BJ (cell line): ENCODE measurements around the gene TPPP3. TPM values are rescaled to one million over a fixed set of nuclear protein-coding genes. Genes with fewer than 3 reads are reported as not detected.

Experiments used
- CTCF ChIA-PET: fragments of 350-600 bp; formaldehyde crosslinking; extraction: SDS; loops from one replicate; lab custom pipeline; 2021; ENCODE audit warnings: antibody characterized with exemption, inconsistent platforms; lab: Yijun Ruan, JAX
- POLR2A ChIA-PET: fragments of 300-600 bp; sonication (Branson Sonifier 250); formaldehyde crosslinking; extraction: SDS; loops from one replicate; lab custom pipeline; 2021; ENCODE audit warnings: antibody characterized with exemption; lab: Charles Lee
- DNase-seq: peaks from one replicate; pipeline ENCODE4 v3.0.0-alpha.2; 2011; ENCODE audit warnings: low read depth
- H3K27me3 ChIP-seq: 2 replicates; pipeline ENCODE4 v1.6.0; 2011; ENCODE audit warnings: low read length; ENCODE audit not compliant: control insufficient read depth, insufficient read depth
- H3K36me3 ChIP-seq: 2 replicates; pipeline ENCODE4 v1.5.1; 2011; ENCODE audit warnings: low read length; ENCODE audit not compliant: control insufficient read depth, insufficient read depth
- H3K4me3 ChIP-seq: 2 replicates; pipeline ENCODE4 v1.5.1; 2011; ENCODE audit warnings: low read depth, mild to moderate bottlenecking, control low read depth, low read length
- polyA plus RNA-seq: library from polyadenylated mRNA; depleted of rRNA; stranded (reverse); fragments of >200 nt; gene quantifications from 2 replicates; pipeline ENCODE4 v1.2.3, GENCODE V29; 2011
- TF ChIP-seq, protein P1 (sequence below): IDR thresholded peaks from 2 replicates; pipeline ENCODE4 v1.5.1; 2011; ENCODE audit warnings: low read depth, mild to moderate bottlenecking, control low read depth, inconsistent platforms, low read length, moderate library complexity; ENCODE audit not compliant: insufficient read depth

The TPPP3 gene
- polyA plus RNA-seq, 1 experiment, result 0.64 TPM

DNA sequence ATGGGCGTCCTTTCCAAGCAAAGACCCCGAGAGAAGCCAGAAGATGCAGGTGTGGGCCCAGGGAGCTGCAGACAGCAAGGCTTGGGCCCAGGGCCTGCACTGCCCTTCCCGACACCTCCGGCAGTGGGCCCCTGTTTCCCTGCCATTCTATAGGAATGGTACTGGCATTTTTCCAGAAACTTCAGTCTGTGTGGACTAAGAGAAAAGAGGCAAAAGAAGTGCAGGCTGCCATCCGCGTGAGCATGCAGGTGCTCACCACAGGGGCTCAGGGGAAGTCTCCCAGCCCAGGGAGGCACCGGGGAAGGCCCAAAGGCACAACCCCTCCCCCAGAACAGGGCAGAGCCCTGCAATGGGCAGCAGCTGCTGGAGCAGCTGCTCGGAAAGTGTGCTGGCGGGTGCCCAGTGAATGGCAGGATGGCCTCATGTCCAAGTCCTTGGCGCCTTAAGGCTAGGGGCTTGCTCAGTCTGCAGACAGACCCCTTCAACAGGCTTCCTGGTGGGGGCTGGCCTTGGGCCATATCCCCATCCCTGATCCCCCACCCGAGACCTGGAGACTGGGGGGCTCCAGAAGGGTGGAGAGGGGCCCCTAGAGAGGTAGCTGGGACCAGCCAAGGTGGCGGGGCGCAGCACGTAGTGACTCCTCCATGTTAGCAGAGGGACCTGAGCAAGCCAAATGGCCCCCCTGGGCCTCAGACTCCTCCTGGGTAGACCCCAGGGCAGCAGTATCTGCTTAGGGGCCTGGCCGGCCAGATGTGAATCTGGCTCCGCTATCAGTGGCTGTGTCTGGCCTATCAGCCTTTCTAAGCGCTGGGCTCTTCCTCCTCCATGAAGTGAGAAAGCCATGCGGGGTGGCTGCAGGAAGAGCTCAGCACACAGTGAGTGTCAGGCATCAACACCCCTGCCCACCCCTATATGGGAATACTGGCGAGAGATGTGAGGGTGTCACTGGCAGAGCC is 6.7 kb upstream of the TPPP3 start:
- TF ChIP-seq, protein P1, sequence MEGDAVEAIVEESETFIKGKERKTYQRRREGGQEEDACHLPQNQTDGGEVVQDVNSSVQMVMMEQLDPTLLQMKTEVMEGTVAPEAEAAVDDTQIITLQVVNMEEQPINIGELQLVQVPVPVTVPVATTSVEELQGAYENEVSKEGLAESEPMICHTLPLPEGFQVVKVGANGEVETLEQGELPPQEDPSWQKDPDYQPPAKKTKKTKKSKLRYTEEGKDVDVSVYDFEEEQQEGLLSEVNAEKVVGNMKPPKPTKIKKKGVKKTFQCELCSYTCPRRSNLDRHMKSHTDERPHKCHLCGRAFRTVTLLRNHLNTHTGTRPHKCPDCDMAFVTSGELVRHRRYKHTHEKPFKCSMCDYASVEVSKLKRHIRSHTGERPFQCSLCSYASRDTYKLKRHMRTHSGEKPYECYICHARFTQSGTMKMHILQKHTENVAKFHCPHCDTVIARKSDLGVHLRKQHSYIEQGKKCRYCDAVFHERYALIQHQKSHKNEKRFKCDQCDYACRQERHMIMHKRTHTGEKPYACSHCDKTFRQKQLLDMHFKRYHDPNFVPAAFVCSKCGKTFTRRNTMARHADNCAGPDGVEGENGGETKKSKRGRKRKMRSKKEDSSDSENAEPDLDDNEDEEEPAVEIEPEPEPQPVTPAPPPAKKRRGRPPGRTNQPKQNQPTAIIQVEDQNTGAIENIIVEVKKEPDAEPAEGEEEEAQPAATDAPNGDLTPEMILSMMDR, result no peak
- no peak overlapping the region for H3K4me3 ChIP-seq
- no peak for DNase-seq
- H3K36me3 ChIP-seq, result no peaks in the 10 kb centered on the region
- ChIA-PET POLR2A (no interaction called here), CTCF (interaction anchor here (0.7 to 2.0 kb wide), 5 partner anchors 15 to 300 kb away, joined by 3 to 5 read pairs (median 3); no protein-coding TSS in a partner anchor)
- no peaks in the 10 kb centered on the region for H3K27me3 ChIP-seq

GRCh38 chr16:67399218-67399733 is 6.0 kb upstream of the TPPP3 start:
- POLR2A ChIA-PET, result no interaction called here
- Histone ChIP-seq H3K4me3 (no peak overlapping the region), H3K27me3 (peaks cover 2% of the 10 kb centered on the region), H3K36me3 (no peaks in the 10 kb centered on the region)
- TF ChIP-seq, protein P1, result peak; percentile 65
- no peak for DNase-seq
- CTCF ChIA-PET, result interaction anchor here (0.9 to 2.0 kb wide), 4 partner anchors 15 to 66 kb away, joined by 3 to 5 read pairs (median 4); no protein-coding TSS in a partner anchor

DNA sequence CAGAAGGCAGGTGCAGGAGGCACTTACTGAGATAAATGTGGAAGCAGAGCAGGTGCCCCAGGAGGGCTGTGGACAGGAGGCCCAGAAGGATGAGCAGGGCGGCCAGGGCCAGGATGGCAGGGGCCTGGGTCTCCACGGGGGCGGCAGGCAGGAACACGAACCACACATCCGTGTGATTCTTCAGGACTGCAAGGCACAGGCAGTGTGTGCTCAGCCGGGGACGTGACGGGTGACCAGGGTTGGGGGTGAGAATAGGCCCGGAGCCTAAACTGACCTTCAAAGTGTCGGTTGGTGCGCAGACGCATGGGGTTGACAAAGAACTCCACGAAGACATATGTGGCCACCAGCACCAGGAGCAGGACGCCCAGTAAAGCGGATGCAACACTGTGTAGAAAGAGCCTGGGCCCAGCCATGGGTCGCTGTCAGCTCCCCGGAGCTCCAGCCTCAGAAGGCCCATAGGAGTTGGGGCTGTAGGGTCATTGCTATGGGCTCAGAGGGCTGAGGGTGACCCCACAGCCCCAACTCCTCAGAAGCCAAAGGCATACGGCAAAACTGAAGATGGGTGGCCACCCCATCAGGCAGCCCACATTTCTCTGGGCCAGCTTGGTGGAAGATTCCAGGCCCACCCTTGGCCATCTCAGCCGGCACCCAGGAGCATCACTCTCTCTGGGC is 5.4 kb upstream of the TPPP3 start:
- ChIA-PET POLR2A (no interaction called here), CTCF (interaction anchor here (1.5 to 2.0 kb wide), 2 partner anchors 30 to 67 kb away, joined by 3 to 5 read pairs; no protein-coding TSS in a partner anchor)
- Histone ChIP-seq H3K36me3 (no peaks in the 10 kb centered on the region), H3K27me3 (peaks cover 6% of the 10 kb centered on the region), H3K4me3 (no peak overlapping the region)
- TF ChIP-seq, protein P1, result no peak
- DNase-seq, result no peak

GRCh38 chr16:67397812-67398545 is 4.7 kb upstream of the TPPP3 start:
- no peak overlapping the region for H3K4me3 ChIP-seq
- TF ChIP-seq, protein P1, result no peak
- DNase-seq, result no peak
- H3K36me3 ChIP-seq, result no peaks in the 10 kb centered on the region
- CTCF ChIA-PET, result interaction anchor here (1.7 kb wide), 1 partner anchor 16 kb away, joined by 3 read pairs; no protein-coding TSS in a partner anchor
- POLR2A ChIA-PET, result no interaction called here
- peaks cover 6% of the 10 kb centered on the region for H3K27me3 ChIP-seq
